Measurements from ENCODE around the gene AKNA. TPM values are rescaled to one million over a fixed set of nuclear protein-coding genes. Genes with fewer than 3 reads are reported as not detected.

The AKNA gene
- total and polyA plus RNA-seq, 2 donors (not counting 1 experiment from before 2014, with no cell fraction given): 178 to 407 TPM

- TF ChIP-seq CTCF (IDR thresholded peaks at IDR 0.05) (no peak), EZH2 (IDR thresholded peaks at IDR 0.05; ENCODE audit: borderline replicate concordance, insufficient read depth, low read depth, low read length, poor library complexity, severe bottlenecking) (no peak)
- intact Hi-C loops (cut with micrococcal nuclease): loop anchor here (10.0 kb wide), 1 partner anchor 326 kb away; no protein-coding TSS in a partner anchor
These were observed 20.9 kb upstream of the AKNA start for GRCh38 chr9:114408645-114409044.

GRCh38 chr9:114407889-114408288 is 20.1 kb upstream of the AKNA start:
- no peak overlapping the region for H3K9ac ChIP-seq (ENCODE audit: low read length)
- H3K4me3 Mint-ChIP-seq: no peak overlapping the region
- no peak overlapping the region for H3K27ac Mint-ChIP-seq
- ATAC-seq (ENCODE audit: low read depth) (no peak), DNase-seq (no peak)
- 91% methylated on average over 4 of the region's 5 CpGs for WGBS (ENCODE audit: insufficient coverage)
- ChIA-PET CTCF (interaction anchor here (0.6 to 8.9 kb wide), 10 partner anchors 10 to 605 kb away, joined by 3 to 144 read pairs (median 36); no protein-coding TSS in a partner anchor), POLR2A (no interaction called here)
- no peaks in the 10 kb centered on the region for H3K27me3 ChIP-seq (replicated peaks in 1 of 4; ENCODE audit: control extremely low read depth in 1 of 4, control insufficient read depth in 3 of 4, insufficient read depth in 4 of 4, low read length in 3 of 4)
- H3K79me2 ChIP-seq (ENCODE audit: control insufficient read depth, insufficient read depth, low read length): no peaks in the 10 kb centered on the region
- H3K27me3 Mint-ChIP-seq: no peaks in the 10 kb centered on the region
- H3K4me1 Mint-ChIP-seq: peaks cover 4% of the 10 kb centered on the region
- H3K36me3 ChIP-seq (replicated peaks in 1 of 2; ENCODE audit: control extremely low read depth in 1 of 2, control insufficient read depth in 1 of 2, extremely low read depth in 1 of 2, insufficient read depth in 2 of 2, low read length in 1 of 2): no peaks in the 10 kb centered on the region
- no peak overlapping the region for H3K4me3 ChIP-seq (ENCODE audit: control extremely low read depth in 1 of 5, extremely low read depth in 1 of 5, insufficient read depth in 1 of 5, low read depth in 2 of 5, low read length in 4 of 5)
- no peak overlapping the region for H3K4me2 ChIP-seq (replicated peaks; ENCODE audit: low read depth, low read length, poor library complexity, severe bottlenecking)
- no peak overlapping the region for H3K27ac ChIP-seq (ENCODE audit: low read length in 2 of 2)
- no peaks in the 10 kb centered on the region for H3K9me3 ChIP-seq (ENCODE audit: control extremely low read depth in 1 of 3, control insufficient read depth in 2 of 3, insufficient read depth in 1 of 3, low read length in 2 of 3)
- peaks cover 8 to 9% of the 10 kb centered on the region in 2 donors for H3K4me1 ChIP-seq (ENCODE audit: control insufficient read depth in 2 of 2, insufficient read depth in 2 of 2, low read length in 2 of 2)
- no peak for TF ChIP-seq CTCF (IDR thresholded peaks at IDR 0.05)
- intact Hi-C loops (cut with micrococcal nuclease): loop anchor here (10.0 kb wide), 1 partner anchor 327 kb away; no protein-coding TSS in a partner anchor
- H3K9me3 Mint-ChIP-seq (ENCODE audit: insufficient read depth): no peaks in the 10 kb centered on the region
- H4K20me1 ChIP-seq (ENCODE audit: control insufficient read depth, insufficient read depth, low read length, poor library complexity, severe bottlenecking): no peaks in the 10 kb centered on the region
- no peak overlapping the region for H2AFZ ChIP-seq (ENCODE audit: insufficient read depth, low read depth, low read length, poor library complexity, severe bottlenecking)

More at GRCh38 chr9:114408645-114409044, 20.9 kb upstream of the AKNA start:
- Histone ChIP-seq H4K20me1 (ENCODE audit: control insufficient read depth, insufficient read depth, low read length, poor library complexity, severe bottlenecking) (no peaks in the 10 kb centered on the region), H3K9ac (ENCODE audit: low read length) (no peak overlapping the region), H3K4me1 (ENCODE audit: control insufficient read depth in 2 of 2, insufficient read depth in 2 of 2, low read length in 2 of 2) (peaks cover 8 to 9% of the 10 kb centered on the region in 2 donors), H2AFZ (ENCODE audit: insufficient read depth, low read depth, low read length, poor library complexity, severe bottlenecking) (no peak overlapping the region), H3K36me3 (replicated peaks in 1 of 2; ENCODE audit: control extremely low read depth in 1 of 2, control insufficient read depth in 1 of 2, extremely low read depth in 1 of 2, insufficient read depth in 2 of 2, low read length in 1 of 2) (no peaks in the 10 kb centered on the region), H3K27me3 (replicated peaks in 1 of 4; ENCODE audit: control extremely low read depth in 1 of 4, control insufficient read depth in 3 of 4, insufficient read depth in 4 of 4, low read length in 3 of 4) (no peaks in the 10 kb centered on the region), H3K4me3 (ENCODE audit: control extremely low read depth in 1 of 5, extremely low read depth in 1 of 5, insufficient read depth in 1 of 5, low read depth in 2 of 5, low read length in 4 of 5) (no peak overlapping the region), H3K79me2 (ENCODE audit: control insufficient read depth, insufficient read depth, low read length) (no peaks in the 10 kb centered on the region), H3K4me2 (replicated peaks; ENCODE audit: low read depth, low read length, poor library complexity, severe bottlenecking) (no peak overlapping the region), H3K27ac (ENCODE audit: low read length in 2 of 2) (no peak overlapping the region), H3K9me3 (ENCODE audit: control extremely low read depth in 1 of 3, control insufficient read depth in 2 of 3, insufficient read depth in 1 of 3, low read length in 2 of 3) (no peaks in the 10 kb centered on the region)
- no peak for ATAC-seq (ENCODE audit: low read depth)
- WGBS (ENCODE audit: insufficient coverage): 100% methylated on average over 3 of the region's 7 CpGs
- Mint-ChIP-seq H3K4me1 (peaks cover 4% of the 10 kb centered on the region), H3K27me3 (no peaks in the 10 kb centered on the region), H3K4me3 (no peak overlapping the region), H3K9me3 (ENCODE audit: insufficient read depth) (no peaks in the 10 kb centered on the region), H3K27ac (no peak overlapping the region)
- ChIA-PET POLR2A (no interaction called here), CTCF (interaction anchor here (1.0 to 8.9 kb wide), 8 partner anchors 9 to 604 kb away, joined by 3 to 144 read pairs (median 4); no protein-coding TSS in a partner anchor)
- DNase-seq: no peak
